ENCODE results near the gene GALNTL6.

DNA sequence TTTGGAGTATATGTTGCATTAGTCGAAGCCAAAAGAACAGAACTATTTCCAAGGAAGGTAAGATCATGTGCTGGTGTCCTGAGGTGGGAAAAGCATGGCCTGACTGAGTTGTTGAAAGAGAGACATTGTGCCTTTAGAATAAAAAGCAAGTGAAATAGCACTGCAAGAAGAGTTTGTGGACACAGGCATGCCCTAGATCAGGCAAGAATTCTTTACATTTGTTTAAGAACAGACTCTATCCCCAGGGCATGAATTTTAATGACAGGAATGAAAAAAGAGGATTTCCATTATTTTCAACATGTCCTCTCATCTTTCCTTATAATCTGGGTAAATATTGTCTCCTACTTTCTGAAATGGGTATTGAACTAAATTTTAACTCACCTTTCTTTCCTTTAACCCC, 839.2 kb downstream of the GALNTL6 start:
- TF ChIP-seq POLR2AphosphoS5 (IDR thresholded peaks at IDR 0.05) (no peak), POLR2A (IDR thresholded peaks at IDR 0.05) (no peak)
- TF ChIP-seq, protein P1, sequence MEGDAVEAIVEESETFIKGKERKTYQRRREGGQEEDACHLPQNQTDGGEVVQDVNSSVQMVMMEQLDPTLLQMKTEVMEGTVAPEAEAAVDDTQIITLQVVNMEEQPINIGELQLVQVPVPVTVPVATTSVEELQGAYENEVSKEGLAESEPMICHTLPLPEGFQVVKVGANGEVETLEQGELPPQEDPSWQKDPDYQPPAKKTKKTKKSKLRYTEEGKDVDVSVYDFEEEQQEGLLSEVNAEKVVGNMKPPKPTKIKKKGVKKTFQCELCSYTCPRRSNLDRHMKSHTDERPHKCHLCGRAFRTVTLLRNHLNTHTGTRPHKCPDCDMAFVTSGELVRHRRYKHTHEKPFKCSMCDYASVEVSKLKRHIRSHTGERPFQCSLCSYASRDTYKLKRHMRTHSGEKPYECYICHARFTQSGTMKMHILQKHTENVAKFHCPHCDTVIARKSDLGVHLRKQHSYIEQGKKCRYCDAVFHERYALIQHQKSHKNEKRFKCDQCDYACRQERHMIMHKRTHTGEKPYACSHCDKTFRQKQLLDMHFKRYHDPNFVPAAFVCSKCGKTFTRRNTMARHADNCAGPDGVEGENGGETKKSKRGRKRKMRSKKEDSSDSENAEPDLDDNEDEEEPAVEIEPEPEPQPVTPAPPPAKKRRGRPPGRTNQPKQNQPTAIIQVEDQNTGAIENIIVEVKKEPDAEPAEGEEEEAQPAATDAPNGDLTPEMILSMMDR (IDR thresholded peaks at IDR 0.05), result no peak

All from stomach (tissue), 4 donors.